Gastrocnemius medialis (tissue), 4 donors: ENCODE results near the gene TNFRSF1A. TPM values are rescaled to one million over a fixed set of nuclear protein-coding genes. Genes with fewer than 3 reads are reported as not detected.

ENCODE experiments used
- ATAC-seq, 2 donors: fragments of 150-250 bp; one replicate each; pipeline ENCODE4 v1.9.1; 2016
- DNase-seq, 2 donors: peaks; one replicate each; pipeline ENCODE4 v3.0.0-alpha.2; 2019
- H3K27ac ChIP-seq, 4 donors: fragments of 200-600 bp; sonication (generic); 1 replicate in 1 of 4; 2 replicates in 3 of 4; pipeline ENCODE4 v1.5.1; 2016 to 2018; ENCODE audit warnings: mild to moderate bottlenecking in 2 of 4, moderate library complexity in 1 of 4
- H3K27me3 ChIP-seq, 3 donors: fragments of 200-600 bp; sonication (generic) in 2 of 3; 1 replicate in 1 of 3; 2 replicates in 2 of 3; pipeline versions ENCODE4 v1.5.1 to v1.6.0; 2016 to 2019; ENCODE audit warnings: mild to moderate bottlenecking in 1 of 3, moderate library complexity in 1 of 3
- H3K36me3 ChIP-seq, 2 donors: fragments of 200-600 bp; sonication (generic) in 1 of 2; one replicate each; pipeline ENCODE4 v1.5.1; 2017 to 2018
- H3K4me1 ChIP-seq, 2 donors: fragments of 200-600 bp; sonication (generic) in 1 of 2; one replicate each; pipeline ENCODE4 v1.5.1; 2016 to 2017; ENCODE audit warnings: mild to moderate bottlenecking in 2 of 2
- H3K4me3 ChIP-seq, 4 donors: fragments of 200-600 bp; sonication (generic) in 3 of 4; 1 replicate in 1 of 4; 2 replicates in 3 of 4; pipeline ENCODE4 v1.5.1; 2016 to 2019; ENCODE audit warnings: mild to moderate bottlenecking in 2 of 4
- H3K9me3 ChIP-seq, 3 donors: fragments of 200-600 bp; sonication (generic) in 2 of 3; 1 replicate in 1 of 3; 2 replicates in 2 of 3; pipeline ENCODE4 v1.5.1; 2016 to 2019
- POLR2A ChIP-seq, 2 donors: fragments of 450-650 bp; IDR thresholded peaks; one replicate each; pipeline ENCODE4 v1.6.1; 2017; ENCODE audit warnings: antibody characterized with exemption in 2 of 2, mild to moderate bottlenecking in 2 of 2, moderate library complexity in 2 of 2
- in situ Hi-C, 4 donors: fragments of 200-750 bp; cut with MboI; loops; one replicate each; pipeline versions ENCODE4 v1.15.0 to v1.8.0; 2017; ENCODE audit warnings: low sequenced_read_pairs in 4 of 4
- intact Hi-C: fragments of 100-400 bp; cut with DNase I; formaldehyde crosslinking; loops from one replicate; pipeline ENCODE4 v1.15.1; 2023; ENCODE audit warnings: low total_unique reads
- total RNA-seq, 4 donors: library from RNA; depleted of rRNA; stranded (reverse); fragments of >200 nt; gene quantifications; one replicate each; pipeline versions ENCODE4 v1.1.0 to v1.2.3, GENCODE V29; 2016
- TF ChIP-seq, protein P1 (sequence below), 5 experiments: fragments of 450-650 bp in 3 of 5; fragments of 200-600 bp in 2 of 5; sonication (generic) in 2 of 5; IDR thresholded peaks in 4 of 5; conservative IDR thresholded peaks in 1 of 5; 1 replicate in 4 of 5; 2 replicates in 1 of 5; pipeline ENCODE4 v1.5.1; 2016 to 2019; ENCODE audit warnings: antibody characterized with exemption in 5 of 5, mild to moderate bottlenecking in 3 of 5, moderate library complexity in 3 of 5

Gene TNFRSF1A
- total RNA-seq, 4 donors from 2014 or later: 103 to 220 (median 193) TPM

DNA sequence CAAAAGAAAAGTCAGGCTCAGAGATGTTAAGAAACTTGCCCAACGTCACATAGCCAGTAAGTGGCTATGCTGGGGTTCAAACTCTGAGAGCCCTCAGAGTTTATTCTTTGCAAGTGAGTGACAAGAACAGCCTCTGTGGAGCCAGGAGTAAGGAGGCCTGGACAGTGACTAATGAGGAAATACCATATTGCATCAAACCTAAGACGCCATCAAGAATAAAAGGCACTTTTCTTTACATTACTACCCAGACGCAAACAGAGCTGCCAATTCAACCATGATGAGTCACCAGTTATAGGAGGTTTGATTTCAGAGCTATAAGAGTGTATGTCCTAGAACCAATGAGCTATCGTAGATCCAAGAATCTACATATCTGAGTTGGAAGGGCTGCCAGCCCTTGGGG, 9.4 kb downstream of the TNFRSF1A start:
- Histone ChIP-seq H3K9me3 (no peaks in the 10 kb centered on the region), H3K27ac (peak overlapping the region in 3 of 4 donors; percentile 11 to 92 (median 42)), H3K36me3 (peaks cover 0 to 71% of the 10 kb centered on the region in 2 donors), H3K4me1 (peaks cover 34 to 40% of the 10 kb centered on the region in 2 donors), H3K4me3 (no peak overlapping the region), H3K27me3 (no peaks in the 10 kb centered on the region)
- ATAC-seq (no peak), DNase-seq (no peak)
- intact Hi-C loops (no loop called here), in situ Hi-C loops (loop anchor here in 2 of 4 donors (5.0 to 25.0 kb wide), 4 partner anchors 45 to 132 kb away; partner anchors contain the start of genes LTBR (in 1 of the 2), SCNN1A (in 1 of the 2), TAPBPL (in 1 of the 2) and VAMP1 (in 1 of the 2))
- TF ChIP-seq POLR2A (IDR thresholded peaks at IDR 0.05): no peak
- TF ChIP-seq, protein P1, sequence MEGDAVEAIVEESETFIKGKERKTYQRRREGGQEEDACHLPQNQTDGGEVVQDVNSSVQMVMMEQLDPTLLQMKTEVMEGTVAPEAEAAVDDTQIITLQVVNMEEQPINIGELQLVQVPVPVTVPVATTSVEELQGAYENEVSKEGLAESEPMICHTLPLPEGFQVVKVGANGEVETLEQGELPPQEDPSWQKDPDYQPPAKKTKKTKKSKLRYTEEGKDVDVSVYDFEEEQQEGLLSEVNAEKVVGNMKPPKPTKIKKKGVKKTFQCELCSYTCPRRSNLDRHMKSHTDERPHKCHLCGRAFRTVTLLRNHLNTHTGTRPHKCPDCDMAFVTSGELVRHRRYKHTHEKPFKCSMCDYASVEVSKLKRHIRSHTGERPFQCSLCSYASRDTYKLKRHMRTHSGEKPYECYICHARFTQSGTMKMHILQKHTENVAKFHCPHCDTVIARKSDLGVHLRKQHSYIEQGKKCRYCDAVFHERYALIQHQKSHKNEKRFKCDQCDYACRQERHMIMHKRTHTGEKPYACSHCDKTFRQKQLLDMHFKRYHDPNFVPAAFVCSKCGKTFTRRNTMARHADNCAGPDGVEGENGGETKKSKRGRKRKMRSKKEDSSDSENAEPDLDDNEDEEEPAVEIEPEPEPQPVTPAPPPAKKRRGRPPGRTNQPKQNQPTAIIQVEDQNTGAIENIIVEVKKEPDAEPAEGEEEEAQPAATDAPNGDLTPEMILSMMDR (IDR thresholded peaks at IDR 0.05 in 4 of 5, conservative IDR thresholded peaks at IDR 0.05 in 1 of 5): no peak

DNA sequence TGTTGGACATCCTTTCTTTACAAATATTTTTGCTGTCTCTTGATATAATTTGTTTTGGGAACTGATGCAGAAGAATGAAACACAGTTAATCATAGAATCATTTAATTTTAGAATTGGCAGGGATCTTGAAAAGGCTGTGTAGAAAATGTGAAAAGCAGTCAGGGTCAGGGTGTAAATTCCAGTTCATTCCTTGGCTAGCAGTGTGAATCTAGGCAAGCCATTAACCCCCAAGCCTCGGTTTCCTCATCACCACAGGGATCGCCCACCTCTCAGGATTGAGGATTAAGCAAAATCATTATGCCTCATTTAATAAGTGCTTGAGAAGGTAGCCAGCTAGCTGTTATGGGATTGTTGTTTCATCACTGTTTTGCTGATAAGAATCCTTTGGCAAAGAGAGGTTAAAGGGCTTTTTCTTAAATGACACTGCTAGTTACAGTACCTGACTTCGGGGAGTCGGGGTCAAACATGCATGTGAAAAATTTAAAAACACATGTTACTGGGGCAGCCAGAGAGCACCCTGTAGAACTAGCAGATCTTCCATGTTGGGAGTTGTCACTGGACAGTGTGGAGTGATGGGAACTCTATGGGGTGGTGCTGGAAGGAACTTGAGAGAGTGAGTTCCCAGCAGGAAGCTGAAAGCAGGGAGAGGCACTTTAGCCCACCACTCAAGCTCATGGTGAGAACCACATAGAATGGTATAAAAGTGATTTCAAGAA, 10.7 kb downstream of the TNFRSF1A start:
- no peak for TF ChIP-seq POLR2A (IDR thresholded peaks at IDR 0.05)
- TF ChIP-seq, protein P1 (IDR thresholded peaks at IDR 0.05 in 4 of 5, conservative IDR thresholded peaks at IDR 0.05 in 1 of 5): no peak
- intact Hi-C loops: no loop called here
- Histone ChIP-seq H3K9me3 (no peaks in the 10 kb centered on the region), H3K36me3 (peaks cover 0 to 73% of the 10 kb centered on the region in 2 donors), H3K4me3 (no peak overlapping the region), H3K27me3 (no peaks in the 10 kb centered on the region), H3K4me1 (peaks cover 37 to 44% of the 10 kb centered on the region in 2 donors), H3K27ac (peak overlapping the region in 3 of 4 donors; percentile 17 to 43 (median 18))
- ATAC-seq: no peak
- DNase-seq: no peak
- in situ Hi-C loops: loop anchor here in 2 of 4 donors (5.0 to 25.0 kb wide), 4 partner anchors 46 to 134 kb away; partner anchors contain the start of genes LTBR (in 1 of the 2), SCNN1A (in 1 of the 2), TAPBPL (in 1 of the 2) and VAMP1 (in 1 of the 2)

DNA sequence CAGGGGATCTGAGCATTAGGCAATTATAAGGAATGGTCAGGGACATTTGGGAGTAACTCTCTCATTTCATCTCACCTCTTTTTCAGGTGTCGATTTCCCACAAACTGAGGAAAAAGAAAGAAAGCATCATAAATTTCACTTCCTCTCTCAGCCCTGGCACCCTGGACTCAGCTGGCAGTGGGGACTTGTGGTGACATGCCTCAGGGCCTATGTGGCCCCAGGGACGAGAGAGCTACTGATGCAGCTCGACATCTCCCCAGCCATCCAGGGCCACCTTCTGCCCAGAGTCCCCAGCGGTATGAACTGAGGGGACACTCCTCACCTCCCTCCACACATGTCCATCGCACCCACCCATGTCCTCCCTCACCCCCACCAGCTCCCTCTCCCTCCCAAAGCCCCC, 11.7 kb downstream of the TNFRSF1A start:
- H3K27me3 ChIP-seq: no peaks in the 10 kb centered on the region
- peak overlapping the region in 3 of 4 donors; percentile 17 to 43 (median 35) for H3K27ac ChIP-seq
- H3K4me3 ChIP-seq: no peak overlapping the region
- no peak for TF ChIP-seq POLR2A (IDR thresholded peaks at IDR 0.05)
- TF ChIP-seq, protein P1 (IDR thresholded peaks at IDR 0.05 in 4 of 5, conservative IDR thresholded peaks at IDR 0.05 in 1 of 5): no peak
- intact Hi-C loops: no loop called here
- ATAC-seq (no peak), DNase-seq (no peak)
- in situ Hi-C loops: loop anchor here in 2 of 4 donors (5.0 to 25.0 kb wide), 4 partner anchors 47 to 135 kb away; partner anchors contain the start of genes LTBR (in 1 of the 2), SCNN1A (in 1 of the 2), TAPBPL (in 1 of the 2) and VAMP1 (in 1 of the 2)
- no peaks in the 10 kb centered on the region for H3K9me3 ChIP-seq
- peaks cover 39 to 45% of the 10 kb centered on the region in 2 donors for H3K4me1 ChIP-seq
- H3K36me3 ChIP-seq: peaks cover 0 to 73% of the 10 kb centered on the region in 2 donors

DNA sequence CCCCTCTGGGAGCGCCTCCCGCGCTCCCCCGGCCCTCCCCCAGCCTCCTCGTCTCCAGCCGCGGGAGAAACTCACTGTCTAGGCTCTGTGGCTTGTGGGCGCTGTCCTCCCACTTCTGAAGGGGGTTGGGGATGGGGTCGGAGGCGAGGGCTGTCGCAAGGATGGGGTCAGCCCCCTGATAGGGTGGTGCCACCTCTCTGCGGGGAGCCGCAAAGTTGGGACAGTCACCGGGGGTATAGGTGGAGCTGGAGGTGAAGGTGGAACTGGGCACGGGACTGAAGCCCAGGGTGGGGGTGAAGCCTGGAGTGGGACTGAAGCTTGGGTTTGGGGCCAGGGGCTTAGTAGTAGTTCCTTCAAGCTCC, 12.2 kb downstream of the TNFRSF1A start:
- Histone ChIP-seq H3K4me3 (no peak overlapping the region), H3K9me3 (no peaks in the 10 kb centered on the region), H3K27me3 (no peaks in the 10 kb centered on the region), H3K27ac (peak overlapping the region in 3 of 4 donors; percentile 17 to 43 (median 35)), H3K36me3 (peaks cover 0 to 73% of the 10 kb centered on the region in 2 donors), H3K4me1 (peaks cover 39 to 45% of the 10 kb centered on the region in 2 donors)
- DNase-seq: peak in 1 of 2 donors; percentile 11
- in situ Hi-C loops: loop anchor here in 3 of 4 donors (5.0 to 25.0 kb wide), 4 partner anchors 48 to 135 kb away; partner anchors contain the start of genes LTBR (in 2 of the 3), SCNN1A (in 1 of the 3), TAPBPL (in 1 of the 3) and VAMP1 (in 1 of the 3)
- TF ChIP-seq, protein P1 (IDR thresholded peaks at IDR 0.05 in 4 of 5, conservative IDR thresholded peaks at IDR 0.05 in 1 of 5): no peak
- intact Hi-C loops: no loop called here
- no peak for ATAC-seq
